ENCODE data around the gene CHRND.
"Not testable (repeated sequence)": the region's sequence is repeated elsewhere in the genome, so short reads cannot be mapped to it uniquely, and the experiment has no call there.

CHRND gene

DNA sequence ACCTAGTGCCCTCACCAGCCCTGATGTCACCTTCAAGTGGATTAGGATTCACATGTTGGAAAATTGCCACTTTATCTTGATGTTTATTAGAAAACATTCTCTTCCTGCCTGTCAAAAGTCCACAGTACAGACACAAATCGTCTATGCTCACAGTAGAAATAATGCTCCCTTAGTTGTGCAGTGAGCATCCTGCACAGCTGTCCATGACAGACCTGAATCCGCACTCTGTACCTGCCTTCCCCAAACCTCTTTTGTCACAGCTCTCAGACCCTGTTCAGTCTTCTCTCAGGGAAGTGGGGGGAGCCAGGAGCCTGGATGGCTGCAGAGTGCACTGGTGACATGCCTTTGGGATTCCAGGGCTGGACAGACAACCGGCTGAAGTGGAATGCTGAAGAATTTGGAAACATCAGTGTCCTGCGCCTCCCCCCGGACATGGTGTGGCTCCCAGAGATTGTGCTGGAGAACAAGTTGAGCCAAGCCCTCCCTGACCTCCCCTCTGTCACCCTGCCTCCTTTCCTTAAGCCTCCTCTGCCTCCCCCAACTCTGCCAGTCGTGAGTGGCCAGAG is 2.0 kb downstream of the CHRND start:
- TF ChIP-seq, protein P1, sequence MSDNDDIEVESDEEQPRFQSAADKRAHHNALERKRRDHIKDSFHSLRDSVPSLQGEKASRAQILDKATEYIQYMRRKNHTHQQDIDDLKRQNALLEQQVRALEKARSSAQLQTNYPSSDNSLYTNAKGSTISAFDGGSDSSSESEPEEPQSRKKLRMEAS (IDR thresholded peaks at IDR 0.05; ENCODE audit: low read depth, low read length), result no peak
- TF ChIP-seq POLR2A (IDR thresholded peaks at IDR 0.05; ENCODE audit: extremely low read depth, insufficient read length) (no peak), MYC (IDR thresholded peaks at IDR 0.05; ENCODE audit: low read depth, low read length) (no peak)
- TF ChIP-seq, protein P2, sequence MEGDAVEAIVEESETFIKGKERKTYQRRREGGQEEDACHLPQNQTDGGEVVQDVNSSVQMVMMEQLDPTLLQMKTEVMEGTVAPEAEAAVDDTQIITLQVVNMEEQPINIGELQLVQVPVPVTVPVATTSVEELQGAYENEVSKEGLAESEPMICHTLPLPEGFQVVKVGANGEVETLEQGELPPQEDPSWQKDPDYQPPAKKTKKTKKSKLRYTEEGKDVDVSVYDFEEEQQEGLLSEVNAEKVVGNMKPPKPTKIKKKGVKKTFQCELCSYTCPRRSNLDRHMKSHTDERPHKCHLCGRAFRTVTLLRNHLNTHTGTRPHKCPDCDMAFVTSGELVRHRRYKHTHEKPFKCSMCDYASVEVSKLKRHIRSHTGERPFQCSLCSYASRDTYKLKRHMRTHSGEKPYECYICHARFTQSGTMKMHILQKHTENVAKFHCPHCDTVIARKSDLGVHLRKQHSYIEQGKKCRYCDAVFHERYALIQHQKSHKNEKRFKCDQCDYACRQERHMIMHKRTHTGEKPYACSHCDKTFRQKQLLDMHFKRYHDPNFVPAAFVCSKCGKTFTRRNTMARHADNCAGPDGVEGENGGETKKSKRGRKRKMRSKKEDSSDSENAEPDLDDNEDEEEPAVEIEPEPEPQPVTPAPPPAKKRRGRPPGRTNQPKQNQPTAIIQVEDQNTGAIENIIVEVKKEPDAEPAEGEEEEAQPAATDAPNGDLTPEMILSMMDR (IDR thresholded peaks at IDR 0.05; ENCODE audit: low read depth, low read length), result no peak
- DNase-seq (ENCODE audit: low read depth), result no peak
- H3K4me3 ChIP-seq (ENCODE audit: low read depth, low read length), result no peak overlapping the region

DNA sequence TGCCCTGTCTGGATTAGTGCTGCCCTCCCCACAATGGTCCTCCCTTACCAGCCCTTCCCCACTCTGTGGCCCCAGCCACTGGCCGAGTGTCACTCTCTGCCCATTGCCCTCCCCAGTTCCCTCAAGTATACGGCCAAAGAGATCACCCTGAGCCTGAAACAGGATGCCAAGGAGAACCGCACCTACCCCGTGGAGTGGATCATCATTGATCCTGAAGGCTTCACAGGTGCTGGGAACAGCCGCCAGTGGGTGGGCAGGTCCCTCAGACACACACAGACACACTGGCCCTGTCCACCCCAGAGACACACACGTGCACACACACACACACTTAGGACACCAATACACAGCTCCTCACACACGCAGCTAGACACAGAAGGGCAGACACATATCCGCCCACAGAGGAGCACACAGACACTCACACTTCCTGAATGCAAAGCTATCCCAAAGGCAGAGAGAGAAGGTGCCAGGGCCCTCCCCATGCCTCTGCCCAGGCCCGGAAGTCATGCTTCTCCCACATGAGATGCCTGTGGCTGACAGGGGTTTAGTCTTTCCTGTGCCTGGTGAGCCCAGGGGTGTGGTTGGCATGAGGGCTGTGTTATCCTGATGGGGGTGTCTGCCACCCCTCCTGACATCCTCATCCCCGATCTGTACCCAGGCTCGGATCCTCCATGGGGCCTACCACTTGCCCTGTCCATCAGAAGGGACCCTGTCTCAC is 2.9 kb downstream of the CHRND start:
- TF ChIP-seq POLR2A (IDR thresholded peaks at IDR 0.05; ENCODE audit: extremely low read depth, insufficient read length), result no peak
- TF ChIP-seq, protein P2 (IDR thresholded peaks at IDR 0.05; ENCODE audit: low read depth, low read length), result no peak
- TF ChIP-seq, protein P1 (IDR thresholded peaks at IDR 0.05; ENCODE audit: low read depth, low read length), result no peak
- TF ChIP-seq MYC (IDR thresholded peaks at IDR 0.05; ENCODE audit: low read depth, low read length), result no peak

DNA sequence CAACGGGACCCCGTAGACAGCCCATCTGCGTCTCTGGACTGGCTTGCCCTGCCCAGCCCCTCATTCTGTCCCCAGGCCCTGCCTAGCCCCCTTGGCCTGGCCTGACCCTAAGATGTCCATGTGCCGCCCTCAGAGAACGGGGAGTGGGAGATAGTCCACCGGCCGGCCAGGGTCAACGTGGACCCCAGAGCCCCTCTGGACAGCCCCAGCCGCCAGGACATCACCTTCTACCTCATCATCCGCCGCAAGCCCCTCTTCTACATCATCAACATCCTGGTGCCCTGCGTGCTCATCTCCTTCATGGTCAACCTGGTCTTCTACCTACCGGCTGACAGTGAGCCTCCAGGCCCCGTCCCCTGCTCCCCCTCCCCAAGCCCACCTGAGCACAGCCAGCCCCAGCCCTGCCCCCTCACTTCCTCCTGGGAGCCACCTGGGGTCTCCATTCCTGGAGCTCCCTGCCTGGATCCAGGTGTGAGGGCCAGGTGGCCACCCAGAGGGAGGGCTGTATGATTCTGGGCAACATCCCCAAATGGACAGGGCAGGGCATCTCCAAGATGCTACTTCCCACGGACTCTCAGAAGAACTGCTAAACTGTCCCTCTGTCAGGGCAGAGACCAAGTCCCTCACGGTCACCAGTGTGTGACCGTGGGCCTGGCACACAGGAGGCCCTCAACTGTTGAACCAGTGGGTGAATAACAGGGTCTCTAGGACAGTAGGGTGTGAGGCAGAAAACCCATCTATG is 4.0 kb downstream of the CHRND start:
- TF ChIP-seq POLR2A (IDR thresholded peaks at IDR 0.05; ENCODE audit: extremely low read depth, insufficient read length) (no peak), MYC (IDR thresholded peaks at IDR 0.05; ENCODE audit: low read depth, low read length) (no peak)
- TF ChIP-seq, protein P1 (IDR thresholded peaks at IDR 0.05; ENCODE audit: low read depth, low read length), result no peak
- TF ChIP-seq, protein P2 (IDR thresholded peaks at IDR 0.05; ENCODE audit: low read depth, low read length), result no peak
- H3K4me3 ChIP-seq (ENCODE audit: low read depth, low read length), result no peak overlapping the region
- no peak for DNase-seq (ENCODE audit: low read depth)

More for the DNA sequence above, 2.9 kb downstream of the CHRND start:
- no peak overlapping the region for H3K4me3 ChIP-seq (ENCODE audit: low read depth, low read length)
- DNase-seq (ENCODE audit: low read depth), result no peak

DNA sequence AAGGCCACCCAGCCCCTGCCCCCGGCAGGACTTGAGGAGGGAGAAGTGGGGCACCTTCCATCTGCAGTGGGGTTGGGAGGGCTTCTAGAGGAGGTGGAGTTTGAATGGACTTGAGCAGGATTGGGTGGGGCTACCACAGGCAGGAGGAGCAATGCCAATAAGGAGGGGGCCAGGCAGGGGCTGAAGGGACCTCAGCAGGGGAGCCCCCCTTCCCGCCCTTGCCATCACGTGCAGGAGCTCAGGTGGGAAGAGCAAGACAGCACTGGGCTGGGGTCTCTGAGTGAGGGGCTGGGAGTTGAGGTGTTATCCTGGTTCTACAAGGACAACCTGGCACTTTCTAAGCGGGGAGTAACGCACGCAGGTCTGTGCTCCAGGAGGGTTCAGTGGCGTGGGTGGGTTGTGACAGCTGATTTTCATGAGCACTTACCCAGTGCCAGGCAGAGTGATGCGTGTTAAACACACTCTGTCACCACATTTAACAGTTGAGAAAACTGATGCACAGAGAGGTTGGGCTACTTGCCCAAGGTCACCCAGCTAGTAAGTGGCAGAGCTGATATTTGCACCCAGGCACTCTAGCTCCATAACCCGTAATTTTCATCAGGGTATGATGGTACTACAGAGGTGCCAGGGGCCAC is 4.8 kb downstream of the CHRND start:
- no peak for TF ChIP-seq POLR2A (IDR thresholded peaks at IDR 0.05; ENCODE audit: extremely low read depth, insufficient read length)
- TF ChIP-seq, protein P1 (IDR thresholded peaks at IDR 0.05; ENCODE audit: low read depth, low read length), result no peak
- TF ChIP-seq, protein P2 (IDR thresholded peaks at IDR 0.05; ENCODE audit: low read depth, low read length), result no peak
- TF ChIP-seq MYC (IDR thresholded peaks at IDR 0.05; ENCODE audit: low read depth, low read length), result no peak
- no peak overlapping the region for H3K4me3 ChIP-seq (ENCODE audit: low read depth, low read length)
- DNase-seq (ENCODE audit: low read depth), result no peak

DNA sequence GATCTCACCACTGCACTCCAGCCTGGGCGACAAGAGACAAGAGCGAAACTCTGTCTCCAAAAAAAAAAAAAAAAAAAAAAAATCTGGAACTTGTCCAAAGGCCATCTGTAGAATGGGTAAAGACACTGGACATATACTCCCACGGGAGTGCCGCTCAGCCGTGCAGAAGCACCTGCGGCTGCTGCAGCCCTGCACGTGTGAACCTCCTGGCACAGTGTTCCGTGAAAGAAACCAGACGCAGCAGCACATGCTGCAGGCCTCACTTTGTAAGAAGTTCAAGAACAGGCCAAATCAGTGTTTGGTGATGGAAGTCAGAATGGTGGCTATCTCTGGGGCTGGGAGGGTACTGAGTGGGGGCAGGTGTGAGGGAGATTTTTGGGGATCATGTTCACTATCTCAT is 6.5 kb downstream of the CHRND start:
- no peak for DNase-seq (ENCODE audit: low read depth)
- H3K4me3 ChIP-seq (ENCODE audit: low read depth, low read length), result no peak overlapping the region
- no peak for TF ChIP-seq POLR2A (IDR thresholded peaks at IDR 0.05; ENCODE audit: extremely low read depth, insufficient read length)
- TF ChIP-seq, protein P2 (IDR thresholded peaks at IDR 0.05; ENCODE audit: low read depth, low read length), result no peak
- no peak for TF ChIP-seq MYC (IDR thresholded peaks at IDR 0.05; ENCODE audit: low read depth, low read length)
- TF ChIP-seq, protein P1 (IDR thresholded peaks at IDR 0.05; ENCODE audit: low read depth, low read length), result no peak

DNA sequence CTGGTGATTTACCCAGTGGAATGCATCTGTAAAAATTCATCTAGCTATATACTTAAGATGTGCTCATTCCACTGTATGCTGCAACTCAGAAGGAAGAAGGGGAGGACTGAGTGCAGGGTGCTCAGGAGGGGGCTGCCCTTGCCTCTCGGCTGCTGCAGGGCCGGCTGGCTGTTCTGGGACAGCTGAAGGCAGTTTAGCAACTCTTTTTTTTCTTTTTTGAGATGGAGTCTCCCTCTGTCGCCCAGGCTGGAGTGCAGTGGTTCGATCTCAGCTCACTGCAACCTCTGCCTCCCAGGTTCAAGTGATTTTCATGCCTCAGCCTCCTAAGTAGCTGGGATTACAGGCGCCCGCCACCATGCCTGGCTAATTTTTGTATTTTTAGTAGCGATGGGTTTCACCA is 6.9 kb downstream of the CHRND start:
- not testable (repeated sequence) for DNase-seq (ENCODE audit: low read depth); H3K4me3 ChIP-seq (ENCODE audit: low read depth, low read length)

Measured in NB4 (cell line).